Measurements from ENCODE around the gene MAP3K13.

- TF ChIP-seq, protein P1, sequence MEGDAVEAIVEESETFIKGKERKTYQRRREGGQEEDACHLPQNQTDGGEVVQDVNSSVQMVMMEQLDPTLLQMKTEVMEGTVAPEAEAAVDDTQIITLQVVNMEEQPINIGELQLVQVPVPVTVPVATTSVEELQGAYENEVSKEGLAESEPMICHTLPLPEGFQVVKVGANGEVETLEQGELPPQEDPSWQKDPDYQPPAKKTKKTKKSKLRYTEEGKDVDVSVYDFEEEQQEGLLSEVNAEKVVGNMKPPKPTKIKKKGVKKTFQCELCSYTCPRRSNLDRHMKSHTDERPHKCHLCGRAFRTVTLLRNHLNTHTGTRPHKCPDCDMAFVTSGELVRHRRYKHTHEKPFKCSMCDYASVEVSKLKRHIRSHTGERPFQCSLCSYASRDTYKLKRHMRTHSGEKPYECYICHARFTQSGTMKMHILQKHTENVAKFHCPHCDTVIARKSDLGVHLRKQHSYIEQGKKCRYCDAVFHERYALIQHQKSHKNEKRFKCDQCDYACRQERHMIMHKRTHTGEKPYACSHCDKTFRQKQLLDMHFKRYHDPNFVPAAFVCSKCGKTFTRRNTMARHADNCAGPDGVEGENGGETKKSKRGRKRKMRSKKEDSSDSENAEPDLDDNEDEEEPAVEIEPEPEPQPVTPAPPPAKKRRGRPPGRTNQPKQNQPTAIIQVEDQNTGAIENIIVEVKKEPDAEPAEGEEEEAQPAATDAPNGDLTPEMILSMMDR (IDR thresholded peaks at IDR 0.05; ENCODE audit: poor library complexity): no peak
- TF ChIP-seq EZH2phosphoT487 (IDR thresholded peaks at IDR 0.05; ENCODE audit: low read depth, severe bottlenecking, unreplicated experiment): no peak
- no peak for TF ChIP-seq EZH2 (IDR thresholded peaks at IDR 0.05; ENCODE audit: borderline replicate concordance)
These were observed 163.5 kb downstream of the MAP3K13 start for GRCh38 chr3:185526349-185526951.

All from hepatocyte (in vitro differentiated cells).